Measurements from ENCODE around the gene CNTN4.

CNTN4 gene

GRCh38 chr3:3031326-3031725, 932.7 kb downstream of the CNTN4 start:
- no peak for DNase-seq (ENCODE audit: low read depth, low spot score)

- DNase-seq (ENCODE audit: low read depth, low spot score), result no peak
These were observed 938.5 kb downstream of the CNTN4 start for GRCh38 chr3:3037156-3037555.

- DNase-seq (ENCODE audit: low read depth, low spot score), result no peak
These were observed 939.7 kb downstream of the CNTN4 start for GRCh38 chr3:3038201-3038991.

GRCh38 chr3:3053974-3054373, 955.3 kb downstream of the CNTN4 start:
- no peak for DNase-seq (ENCODE audit: low read depth, low spot score)

- DNase-seq (ENCODE audit: low read depth, low spot score), result no peak
These were observed 961.0 kb downstream of the CNTN4 start for GRCh38 chr3:3059645-3060044.

- no peak for DNase-seq (ENCODE audit: low read depth, low spot score)
These were observed 965.6 kb downstream of the CNTN4 start for GRCh38 chr3:3064297-3064696.

- no peak for DNase-seq (ENCODE audit: low read depth, low spot score)
These were observed 967.2 kb downstream of the CNTN4 start for GRCh38 chr3:3065876-3066275.

- no peak for DNase-seq (ENCODE audit: low read depth, low spot score)
These were observed 967.7 kb downstream of the CNTN4 start for GRCh38 chr3:3066378-3066777.

GRCh38 chr3:3066910-3067309, 968.2 kb downstream of the CNTN4 start:
- DNase-seq (ENCODE audit: low read depth, low spot score), result no peak

- no peak for DNase-seq (ENCODE audit: low read depth, low spot score)
These were observed 969.8 kb downstream of the CNTN4 start for GRCh38 chr3:3068358-3068881.

- DNase-seq (ENCODE audit: low read depth, low spot score), result no peak
These were observed 971.1 kb downstream of the CNTN4 start for GRCh38 chr3:3069723-3070122.

- no peak for DNase-seq (ENCODE audit: low read depth, low spot score)
These were observed 972.5 kb downstream of the CNTN4 start for GRCh38 chr3:3071136-3071535.

GRCh38 chr3:3074551-3075257, 976.0 kb downstream of the CNTN4 start:
- no peak for DNase-seq (ENCODE audit: low read depth, low spot score)

GRCh38 chr3:3080309-3080708, 981.6 kb downstream of the CNTN4 start:
- no peak for DNase-seq (ENCODE audit: low read depth, low spot score)

GRCh38 chr3:3081381-3082233, 982.9 kb downstream of the CNTN4 start:
- DNase-seq (ENCODE audit: low read depth, low spot score), result no peak

- DNase-seq (ENCODE audit: low read depth, low spot score), result no peak
These were observed 983.7 kb downstream of the CNTN4 start for GRCh38 chr3:3082234-3082924.

- no peak for DNase-seq (ENCODE audit: low read depth, low spot score)
These were observed 986.2 kb downstream of the CNTN4 start for GRCh38 chr3:3084890-3085289.

GRCh38 chr3:3085782-3086181, 987.1 kb downstream of the CNTN4 start:
- no peak for DNase-seq (ENCODE audit: low read depth, low spot score)

GRCh38 chr3:3086239-3086638, 987.6 kb downstream of the CNTN4 start:
- no peak for DNase-seq (ENCODE audit: low read depth, low spot score)

GRCh38 chr3:3087279-3087678, 988.6 kb downstream of the CNTN4 start:
- no peak for DNase-seq (ENCODE audit: low read depth, low spot score)

- DNase-seq (ENCODE audit: low read depth, low spot score), result no peak
These were observed 989.2 kb downstream of the CNTN4 start for GRCh38 chr3:3087716-3088465.
